Neural progenitor cell (in vitro differentiated cells): ENCODE measurements around the gene SET. TPM values are rescaled to one million over a fixed set of nuclear protein-coding genes. Genes with fewer than 3 reads are reported as not detected.

Experiments used
- DNase-seq: peaks from one replicate; pipeline ENCODE4 v3.0.0-alpha.2; 2016; ENCODE audit warnings: low spot score
- H2AFZ ChIP-seq: fragments of 200-600 bp; sonication (generic); replicated peaks from 2 replicates; pipeline ENCODE4 v1.6.1; 2016; ENCODE audit warnings: antibody characterized with exemption
- H3F3A ChIP-seq: fragments of 200-600 bp; sonication (generic); 2 replicates; pipeline ENCODE4 v1.6.1; 2016; ENCODE audit warnings: antibody characterized with exemption, low read depth
- H3K27ac ChIP-seq: fragments of 200-600 bp; sonication (generic); 2 replicates; pipeline ENCODE4 v1.5.1; 2016; ENCODE audit warnings: mild to moderate bottlenecking
- H3K27me3 ChIP-seq: fragments of 200-600 bp; sonication (generic); 2 replicates; pipeline ENCODE4 v1.6.1; 2016; ENCODE audit warnings: mild to moderate bottlenecking, moderate library complexity
- H3K36me3 ChIP-seq: fragments of 200-600 bp; sonication (generic); 2 replicates; pipeline ENCODE4 v1.5.1; 2016
- H3K4me1 ChIP-seq: fragments of 200-600 bp; sonication (generic); 2 replicates; pipeline ENCODE4 v1.6.1; 2016; ENCODE audit warnings: mixed run types
- H3K4me2 ChIP-seq: fragments of 200-600 bp; sonication (generic); 2 replicates; pipeline ENCODE4 v1.6.1; 2016
- H3K4me3 ChIP-seq: fragments of 200-600 bp; sonication (generic); 2 replicates; pipeline ENCODE4 v1.5.1; 2016
- H3K79me2 ChIP-seq: fragments of 200-600 bp; sonication (generic); 2 replicates; pipeline ENCODE4 v1.6.1; 2016; ENCODE audit warnings: low read depth
- H3K9ac ChIP-seq: fragments of 200-600 bp; sonication (generic); 2 replicates; pipeline ENCODE4 v1.6.1; 2016
- H3K9me3 ChIP-seq: fragments of 200-600 bp; sonication (generic); 2 replicates; pipeline ENCODE4 v1.5.1; 2016; ENCODE audit warnings: low read depth
- H4K20me1 ChIP-seq: fragments of 200-600 bp; sonication (generic); 2 replicates; pipeline ENCODE4 v1.6.1; 2016; ENCODE audit warnings: low read depth
- H3K27ac Mint-ChIP-seq: 3 replicates; pipeline ENCODE4 v1.8.0; 2021; ENCODE audit warnings: mixed read lengths
- H3K27me3 Mint-ChIP-seq: 2 replicates; pipeline ENCODE4 v1.8.0; 2022; ENCODE audit warnings: low read depth, mild to moderate bottlenecking, inconsistent platforms, moderate library complexity, mixed read lengths; ENCODE audit not compliant: insufficient read depth
- H3K36me3 Mint-ChIP-seq: 3 replicates; pipeline ENCODE4 v1.8.0; 2021; ENCODE audit warnings: mixed read lengths
- H3K4me1 Mint-ChIP-seq: 3 replicates; pipeline ENCODE4 v1.8.0; 2021; ENCODE audit warnings: mixed read lengths
- H3K4me3 Mint-ChIP-seq: 3 replicates; pipeline ENCODE4 v1.8.0; 2021; ENCODE audit warnings: mild to moderate bottlenecking, moderate library complexity, mixed read lengths
- H3K9me3 Mint-ChIP-seq: 3 replicates; pipeline ENCODE4 v1.8.0; 2020; ENCODE audit warnings: mixed read lengths
- EZH2 ChIP-seq: fragments of 200-600 bp; sonication (generic); IDR thresholded peaks from 2 replicates; pipeline ENCODE4 v1.6.1; 2017; ENCODE audit warnings: antibody characterized with exemption, mild to moderate bottlenecking, moderate library complexity
- EZH2phosphoT487 ChIP-seq: fragments of 200-600 bp; sonication (generic); IDR thresholded peaks from 2 replicates; pipeline ENCODE4 v1.6.1; 2017; ENCODE audit warnings: antibody characterized with exemption
- total RNA-seq: library from RNA; depleted of rRNA; stranded (reverse); fragments of >200 nt; gene quantifications from 2 replicates; pipeline ENCODE4 v1.2.3, GENCODE V29; 2015; ENCODE audit warnings: low replicate concordance
- TF ChIP-seq, protein P1 (sequence below): fragments of 200-600 bp; sonication (generic); IDR thresholded peaks from 2 replicates; pipeline ENCODE4 v1.5.1; 2017; ENCODE audit warnings: antibody characterized with exemption, mild to moderate bottlenecking

SET gene
- total RNA-seq, 1 donor from 2014 or later = 1,683 TPM

DNA sequence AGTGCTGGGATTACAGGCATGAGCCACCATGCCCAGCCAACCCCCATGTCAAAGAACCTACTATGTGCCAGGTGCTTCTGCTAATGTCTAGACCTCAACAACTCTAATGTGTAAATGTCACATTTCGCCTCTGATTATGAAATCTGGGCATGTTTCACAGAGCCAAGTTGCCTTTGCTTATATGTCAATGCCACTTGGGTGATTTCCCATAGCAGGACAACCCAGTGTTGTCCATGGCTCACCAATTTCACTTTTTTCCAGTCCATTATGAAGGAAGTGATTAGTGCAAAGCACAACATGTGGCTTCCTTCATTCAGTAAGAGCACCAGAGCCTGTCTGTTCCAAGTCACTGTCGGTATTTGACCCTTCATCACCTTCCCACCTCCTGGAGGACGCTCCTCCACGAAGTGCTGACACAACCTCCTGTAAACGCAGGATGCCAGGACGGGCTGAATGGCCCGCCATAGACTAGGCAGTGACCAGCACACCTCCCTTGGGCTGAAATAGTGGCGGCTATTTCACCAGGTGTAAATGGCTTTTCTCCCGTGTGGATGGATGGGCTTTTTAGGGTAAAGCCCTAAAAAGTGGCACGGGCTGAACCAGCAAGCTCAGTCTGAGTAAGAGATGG is 12.3 kb downstream of the SET start:
- peaks cover 3% of the 10 kb centered on the region for H3K36me3 ChIP-seq
- peaks cover 16% of the 10 kb centered on the region for H4K20me1 ChIP-seq
- no peak overlapping the region for H2AFZ ChIP-seq
- TF ChIP-seq EZH2 (no peak), EZH2phosphoT487 (no peak)
- TF ChIP-seq, protein P1, sequence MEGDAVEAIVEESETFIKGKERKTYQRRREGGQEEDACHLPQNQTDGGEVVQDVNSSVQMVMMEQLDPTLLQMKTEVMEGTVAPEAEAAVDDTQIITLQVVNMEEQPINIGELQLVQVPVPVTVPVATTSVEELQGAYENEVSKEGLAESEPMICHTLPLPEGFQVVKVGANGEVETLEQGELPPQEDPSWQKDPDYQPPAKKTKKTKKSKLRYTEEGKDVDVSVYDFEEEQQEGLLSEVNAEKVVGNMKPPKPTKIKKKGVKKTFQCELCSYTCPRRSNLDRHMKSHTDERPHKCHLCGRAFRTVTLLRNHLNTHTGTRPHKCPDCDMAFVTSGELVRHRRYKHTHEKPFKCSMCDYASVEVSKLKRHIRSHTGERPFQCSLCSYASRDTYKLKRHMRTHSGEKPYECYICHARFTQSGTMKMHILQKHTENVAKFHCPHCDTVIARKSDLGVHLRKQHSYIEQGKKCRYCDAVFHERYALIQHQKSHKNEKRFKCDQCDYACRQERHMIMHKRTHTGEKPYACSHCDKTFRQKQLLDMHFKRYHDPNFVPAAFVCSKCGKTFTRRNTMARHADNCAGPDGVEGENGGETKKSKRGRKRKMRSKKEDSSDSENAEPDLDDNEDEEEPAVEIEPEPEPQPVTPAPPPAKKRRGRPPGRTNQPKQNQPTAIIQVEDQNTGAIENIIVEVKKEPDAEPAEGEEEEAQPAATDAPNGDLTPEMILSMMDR = no peak
- DNase-seq = no peak
- no peak overlapping the region for H3K9ac ChIP-seq
- no peaks in the 10 kb centered on the region for H3K9me3 ChIP-seq
- H3K27ac Mint-ChIP-seq = no peak overlapping the region
- H3K27me3 Mint-ChIP-seq = peaks cover 4% of the 10 kb centered on the region
- peaks cover 15% of the 10 kb centered on the region for H3K4me1 Mint-ChIP-seq
- H3F3A ChIP-seq = peaks cover 50% of the 10 kb centered on the region
- no peak overlapping the region for H3K4me2 ChIP-seq
- H3K27ac ChIP-seq = no peak overlapping the region
- peak overlapping the region; percentile 88 for H3K4me3 Mint-ChIP-seq
- no peak overlapping the region for H3K4me3 ChIP-seq
- H3K36me3 Mint-ChIP-seq = peaks cover 9% of the 10 kb centered on the region
- no peaks in the 10 kb centered on the region for H3K79me2 ChIP-seq
- no peaks in the 10 kb centered on the region for H3K9me3 Mint-ChIP-seq
- no peaks in the 10 kb centered on the region for H3K4me1 ChIP-seq
- H3K27me3 ChIP-seq = peaks cover 8% of the 10 kb centered on the region

DNA sequence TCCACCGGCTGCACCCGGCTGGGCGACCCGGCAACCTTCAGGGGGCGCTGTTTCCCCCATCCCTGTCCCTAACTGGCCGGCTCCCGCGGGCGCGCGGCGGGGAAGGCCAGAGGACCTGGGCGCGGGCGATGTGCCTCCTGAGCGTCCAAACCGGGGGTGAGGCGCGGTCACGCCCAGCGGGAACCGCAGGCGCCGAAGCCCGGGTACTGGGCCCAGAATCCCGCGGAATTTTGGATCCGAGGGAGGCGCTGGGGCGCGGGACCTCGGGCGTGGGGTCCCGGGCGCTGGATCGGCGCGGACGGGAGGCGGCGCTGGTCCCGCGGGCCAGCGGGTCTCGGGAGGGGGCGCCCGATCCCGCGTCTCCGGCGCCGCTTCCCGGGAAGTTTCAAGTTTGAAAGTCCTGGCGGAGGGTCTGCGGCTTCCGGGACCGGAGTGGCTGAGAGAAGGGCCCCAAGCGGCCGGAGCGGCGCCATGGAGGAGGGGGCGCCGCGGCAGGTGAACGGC is 13.5 kb downstream of the SET start, which contains the start of gene PKN3:
Gene PKN3, plus strand, starts transcription at position 59 of the 504 bp plus-strand sequence. Its CDS starts 413 bp downstream, at position 472.
- Mint-ChIP-seq H3K36me3 (peaks cover under 1% of the 10 kb centered on the region), H3K9me3 (no peaks in the 10 kb centered on the region), H3K27ac (peak within 1 kb of the TSS; percentile 28), H3K4me3 (peak within 1 kb of the TSS; percentile 91), H3K27me3 (peaks cover 4% of the 10 kb centered on the region), H3K4me1 (peaks cover 15% of the 10 kb centered on the region)
- peak within 1 kb of the TSS; percentile 84 for H3K4me3 ChIP-seq
- no peak within 1 kb of the TSS for H3K27ac ChIP-seq
- no peak within 1 kb of the TSS for H3K9ac ChIP-seq
- H3K79me2 ChIP-seq = no peaks in the 10 kb centered on the region
- peaks cover 8% of the 10 kb centered on the region for H3K27me3 ChIP-seq
- no peaks in the 10 kb centered on the region for H3K9me3 ChIP-seq
- peaks cover 6% of the 10 kb centered on the region for H4K20me1 ChIP-seq
- no peaks in the 10 kb centered on the region for H3K36me3 ChIP-seq
- peak; percentile 95 for DNase-seq
- peak within 1 kb of the TSS; percentile 69 for H2AFZ ChIP-seq
- no peaks in the 10 kb centered on the region for H3K4me1 ChIP-seq
- TF ChIP-seq, protein P1 = peak; percentile 84
- no peak for TF ChIP-seq EZH2phosphoT487
- peak; percentile 52 for TF ChIP-seq EZH2
- peaks cover 38% of the 10 kb centered on the region for H3F3A ChIP-seq
- H3K4me2 ChIP-seq = peak within 1 kb of the TSS; percentile 80

DNA sequence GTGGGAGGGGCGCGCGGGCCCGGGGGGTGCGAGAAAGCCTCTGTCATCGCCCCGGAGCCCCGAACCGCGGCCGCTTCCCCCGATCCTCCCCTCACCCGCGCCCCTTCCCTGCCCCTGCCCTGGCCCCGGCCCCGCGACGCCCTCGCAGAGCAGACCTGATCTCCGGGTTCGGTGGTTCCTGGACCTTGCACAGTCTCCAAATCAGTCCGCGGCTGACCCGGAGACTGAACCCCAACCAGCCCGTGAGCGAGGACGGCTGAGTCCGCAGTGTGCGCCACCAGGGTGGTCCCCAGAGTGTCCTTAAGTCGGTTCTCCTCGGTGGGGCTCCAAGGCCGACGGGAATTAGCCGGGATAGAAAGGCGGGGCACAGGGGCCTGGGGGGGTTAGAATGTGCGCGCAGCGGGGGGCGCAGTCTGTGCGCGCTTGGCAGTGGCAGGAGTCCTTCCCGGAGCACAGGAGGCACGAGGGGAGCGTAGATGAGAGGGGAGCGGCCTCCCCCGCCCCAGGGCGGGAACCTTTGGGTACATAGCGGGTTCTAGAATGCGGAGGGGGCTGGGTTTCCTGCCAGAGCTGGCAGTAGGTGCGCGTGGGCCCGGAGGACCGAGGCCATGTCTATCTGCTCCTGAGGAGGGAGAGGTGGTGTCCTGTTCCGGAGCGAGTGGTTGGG is 14.1 kb downstream of the SET start:
- Histone ChIP-seq H3K9me3 (no peaks in the 10 kb centered on the region), H3K27ac (no peak overlapping the region), H3K4me1 (no peaks in the 10 kb centered on the region), H4K20me1 (peaks cover 4% of the 10 kb centered on the region), H2AFZ (peak overlapping the region; percentile 69), H3K4me3 (peak overlapping the region; percentile 84), H3K36me3 (no peaks in the 10 kb centered on the region), H3K27me3 (peaks cover 8% of the 10 kb centered on the region), H3F3A (peaks cover 33% of the 10 kb centered on the region), H3K79me2 (no peaks in the 10 kb centered on the region), H3K4me2 (peak overlapping the region; percentile 80), H3K9ac (no peak overlapping the region)
- Mint-ChIP-seq H3K9me3 (no peaks in the 10 kb centered on the region), H3K4me3 (peak overlapping the region; percentile 91), H3K36me3 (no peaks in the 10 kb centered on the region), H3K27ac (no peak overlapping the region), H3K4me1 (peaks cover 15% of the 10 kb centered on the region), H3K27me3 (peaks cover 4% of the 10 kb centered on the region)
- peak; percentile 82 for DNase-seq
- no peak for TF ChIP-seq EZH2phosphoT487
- peak; percentile 49 for TF ChIP-seq EZH2
